Measurements from ENCODE around the gene ERICH2. TPM values are rescaled to one million over a fixed set of nuclear protein-coding genes. Genes with fewer than 3 reads are reported as not detected.

ERICH2 gene
- polyA plus RNA-seq, 1 experiment, result not detected

GRCh38 chr2:170740660-170741059, 29.5 kb upstream of the ERICH2 start:
- DNase-seq (ENCODE audit: low read depth, low spot score), result no peak
- no peak overlapping the region for H3K27ac ChIP-seq (ENCODE audit: low read depth, low read length)
- ChIA-PET CTCF (interaction anchor here (0.6 kb wide), 1 partner anchor 62 kb away, joined by 4 read pairs; no protein-coding TSS in a partner anchor), POLR2A (no interaction called here)
- H3K9me3 ChIP-seq (ENCODE audit: control insufficient read depth, insufficient read depth, low read length), result no peaks in the 10 kb centered on the region; the same call in none of the 2 replicates
- TF ChIP-seq CTCF (IDR thresholded peaks at IDR 0.05; ENCODE audit: low read depth, low read length), result no peak
- H3K4me3 ChIP-seq (ENCODE audit: low read depth, low read length), result no peak overlapping the region
- no peaks in the 10 kb centered on the region for H3K27me3 ChIP-seq (ENCODE audit: control insufficient read depth, insufficient read depth, low read length)

- no peak overlapping the region for H3K4me3 ChIP-seq (ENCODE audit: low read depth, low read length)
- H3K27me3 ChIP-seq (ENCODE audit: control insufficient read depth, insufficient read depth, low read length), result no peaks in the 10 kb centered on the region
- DNase-seq (ENCODE audit: low read depth, low spot score), result no peak
- no peaks in the 10 kb centered on the region; the same call in none of the 2 replicates for H3K9me3 ChIP-seq (ENCODE audit: control insufficient read depth, insufficient read depth, low read length)
- CTCF ChIA-PET, result no interaction called here
- no peak for TF ChIP-seq CTCF (IDR thresholded peaks at IDR 0.05; ENCODE audit: low read depth, low read length)
- POLR2A ChIA-PET, result no interaction called here
- no peak overlapping the region for H3K27ac ChIP-seq (ENCODE audit: low read depth, low read length)
Measured at GRCh38 chr2:170742000-170742399, 28.2 kb upstream of the ERICH2 start.

- no peak for TF ChIP-seq CTCF (IDR thresholded peaks at IDR 0.05; ENCODE audit: low read depth, low read length)
- no peaks in the 10 kb centered on the region for H3K27me3 ChIP-seq (ENCODE audit: control insufficient read depth, insufficient read depth, low read length)
- H3K27ac ChIP-seq (ENCODE audit: low read depth, low read length), result no peak overlapping the region
- DNase-seq (ENCODE audit: low read depth, low spot score), result no peak
- ChIA-PET CTCF (no interaction called here), POLR2A (no interaction called here)
- no peak overlapping the region for H3K4me3 ChIP-seq (ENCODE audit: low read depth, low read length)
- no peaks in the 10 kb centered on the region for H3K9me3 ChIP-seq (ENCODE audit: control insufficient read depth, insufficient read depth, low read length)
Measured at GRCh38 chr2:170742896-170743529, 27.2 kb upstream of the ERICH2 start.

GRCh38 chr2:170743530-170744239, 26.5 kb upstream of the ERICH2 start:
- no peaks in the 10 kb centered on the region for H3K9me3 ChIP-seq (ENCODE audit: control insufficient read depth, insufficient read depth, low read length)
- TF ChIP-seq CTCF (IDR thresholded peaks at IDR 0.05; ENCODE audit: low read depth, low read length), result no peak
- CTCF ChIA-PET, result no interaction called here
- H3K27ac ChIP-seq (ENCODE audit: low read depth, low read length), result no peak overlapping the region
- no peaks in the 10 kb centered on the region for H3K27me3 ChIP-seq (ENCODE audit: control insufficient read depth, insufficient read depth, low read length)
- DNase-seq (ENCODE audit: low read depth, low spot score), result no peak
- POLR2A ChIA-PET, result no interaction called here
- no peak overlapping the region for H3K4me3 ChIP-seq (ENCODE audit: low read depth, low read length)

- ChIA-PET POLR2A (no interaction called here), CTCF (no interaction called here)
- no peak overlapping the region for H3K27ac ChIP-seq (ENCODE audit: low read depth, low read length)
- no peaks in the 10 kb centered on the region for H3K27me3 ChIP-seq (ENCODE audit: control insufficient read depth, insufficient read depth, low read length)
- H3K9me3 ChIP-seq (ENCODE audit: control insufficient read depth, insufficient read depth, low read length), result no peaks in the 10 kb centered on the region
- no peak for TF ChIP-seq CTCF (IDR thresholded peaks at IDR 0.05; ENCODE audit: low read depth, low read length)
- no peak for DNase-seq (ENCODE audit: low read depth, low spot score)
- no peak overlapping the region for H3K4me3 ChIP-seq (ENCODE audit: low read depth, low read length)
Measured at GRCh38 chr2:170744248-170745002, 25.8 kb upstream of the ERICH2 start.
